KOPT-K1 (cell line): ENCODE measurements around the gene MAP3K1.

Experiments
- H3K27ac ChIP-seq: fragments of 200-600 bp; sonication (generic); 2 replicates; pipeline ENCODE4 v1.5.1; 2016; ENCODE audit warnings: antibody characterized with exemption, mild to moderate bottlenecking, low read depth, low read length; ENCODE audit not compliant: poor library complexity, severe bottlenecking
- H3K36me3 ChIP-seq: fragments of 200-600 bp; sonication (generic); 2 replicates; pipeline ENCODE4 v1.5.1; 2017; ENCODE audit warnings: antibody characterized with exemption, mild to moderate bottlenecking, low read length, moderate library complexity; ENCODE audit not compliant: insufficient read depth
- H3K9me3 ChIP-seq: fragments of 200-600 bp; sonication (generic); 2 replicates; pipeline ENCODE4 v1.5.1; 2017; ENCODE audit warnings: antibody characterized with exemption, low read length, mild to moderate bottlenecking; ENCODE audit not compliant: insufficient read depth, poor library complexity, severe bottlenecking

Gene MAP3K1

DNA sequence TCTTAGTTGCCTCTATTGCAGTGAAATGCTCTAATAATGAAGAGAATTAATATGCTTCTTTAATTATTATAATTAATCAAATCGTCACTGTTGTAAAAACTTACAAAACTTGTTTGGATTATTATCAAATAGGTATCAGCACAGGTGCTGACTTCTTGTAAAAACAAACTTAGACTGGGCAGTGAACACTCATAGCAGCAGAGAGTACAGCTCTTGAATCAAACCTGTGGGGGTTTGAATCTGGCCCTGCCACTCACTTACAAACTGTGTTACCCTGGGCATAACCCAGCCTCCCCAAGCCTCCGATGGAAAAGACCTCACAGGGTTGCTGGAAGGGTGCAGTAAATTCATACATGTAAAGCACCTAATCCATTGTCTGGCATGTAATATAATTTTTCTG is 35.1 kb downstream of the MAP3K1 start:
- no peaks in the 10 kb centered on the region for H3K9me3 ChIP-seq
- no peak overlapping the region for H3K27ac ChIP-seq

DNA sequence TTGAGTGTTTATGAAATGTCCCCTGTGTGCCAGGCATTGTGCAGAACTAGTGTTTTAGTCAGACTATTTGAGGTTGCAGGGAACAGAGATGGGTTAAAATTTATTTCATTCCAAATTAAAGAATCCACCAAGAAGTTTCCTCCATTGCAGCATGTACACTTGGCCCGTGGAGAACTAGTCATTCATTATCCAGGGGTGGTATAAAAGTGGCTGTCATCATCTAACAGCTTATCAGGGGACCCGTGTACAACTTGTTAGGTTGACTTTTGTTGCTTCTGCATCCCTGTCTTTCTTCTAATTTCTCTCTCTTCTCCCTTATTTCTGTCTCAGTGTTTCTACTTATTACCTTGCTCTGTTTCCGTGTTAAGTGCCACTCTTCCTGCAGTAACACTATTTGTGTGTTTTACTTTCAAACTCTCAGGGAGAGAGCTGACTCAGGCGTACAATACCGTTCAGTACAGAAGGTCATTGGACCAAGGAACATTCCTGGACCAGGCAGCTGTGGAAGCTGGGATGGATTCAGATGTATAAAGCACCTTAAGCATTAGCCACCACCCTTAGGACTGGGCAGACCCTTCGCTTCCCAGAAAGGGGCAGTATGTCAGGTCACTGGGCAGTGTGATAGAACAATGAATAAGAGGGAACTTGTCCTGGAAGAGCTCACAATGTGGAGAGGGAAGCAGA is 36.1 kb downstream of the MAP3K1 start:
- H3K36me3 ChIP-seq: no peaks in the 10 kb centered on the region
- H3K27ac ChIP-seq: no peak overlapping the region
- H3K9me3 ChIP-seq: no peaks in the 10 kb centered on the region

More for the DNA sequence above, 35.1 kb downstream of the MAP3K1 start:
- no peaks in the 10 kb centered on the region for H3K36me3 ChIP-seq

DNA sequence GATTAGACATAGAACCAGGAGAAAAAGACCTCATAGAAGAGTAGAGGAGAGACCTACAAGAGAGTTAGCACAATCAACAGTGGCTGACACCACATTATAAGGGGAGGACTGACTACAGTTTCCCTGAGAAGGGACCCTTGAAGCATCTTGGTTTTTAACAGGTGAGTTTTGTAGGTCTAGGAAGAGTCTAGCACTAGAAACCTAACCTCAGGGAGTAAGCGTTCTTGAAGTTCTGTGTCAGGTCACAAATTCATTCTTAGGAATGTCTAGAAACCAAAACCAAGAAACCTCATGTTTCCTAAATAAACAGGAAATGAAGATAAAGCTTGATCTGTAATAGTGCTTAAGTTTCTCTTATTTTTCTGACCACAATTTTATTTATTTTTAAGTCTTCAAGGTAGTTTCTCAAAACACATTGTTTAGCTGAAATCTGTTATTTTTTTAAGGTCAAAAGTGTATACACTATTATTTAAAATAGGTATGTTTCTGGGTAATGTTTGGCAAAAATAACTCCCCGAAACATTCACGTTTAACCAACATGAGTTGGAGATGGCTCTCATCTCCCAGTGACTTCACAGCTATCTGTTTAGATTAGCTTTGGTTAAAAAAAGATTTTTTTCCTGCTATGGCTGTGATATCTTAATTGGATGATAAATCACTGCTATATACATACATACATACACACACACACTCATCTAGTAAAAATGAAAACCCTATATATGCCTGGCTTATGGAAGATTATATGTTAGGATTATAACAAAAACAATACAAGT is 37.1 kb downstream of the MAP3K1 start:
- H3K9me3 ChIP-seq: no peaks in the 10 kb centered on the region
- H3K36me3 ChIP-seq: no peaks in the 10 kb centered on the region
- no peak overlapping the region for H3K27ac ChIP-seq

DNA sequence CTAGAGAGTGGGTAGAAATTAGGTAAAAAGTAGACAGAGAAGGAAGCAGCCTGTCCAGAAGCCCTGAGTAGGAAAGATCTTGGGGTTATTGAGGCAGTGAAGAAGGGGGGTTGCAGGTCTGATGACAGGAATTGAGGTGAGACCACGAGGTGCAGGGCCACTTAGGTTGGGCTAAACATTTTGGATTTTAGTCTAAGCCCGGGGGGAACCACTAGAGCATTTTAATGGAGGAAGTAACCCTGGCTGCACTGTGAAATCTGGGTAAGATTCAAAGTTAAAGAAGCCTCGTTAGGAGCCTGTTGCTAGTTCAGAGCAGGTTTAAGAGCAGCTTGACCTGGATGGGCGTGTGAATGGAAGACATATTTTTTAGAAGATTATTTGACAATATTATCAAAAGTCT is 38.3 kb downstream of the MAP3K1 start:
- Histone ChIP-seq H3K27ac (no peak overlapping the region), H3K9me3 (no peaks in the 10 kb centered on the region), H3K36me3 (no peaks in the 10 kb centered on the region)

DNA sequence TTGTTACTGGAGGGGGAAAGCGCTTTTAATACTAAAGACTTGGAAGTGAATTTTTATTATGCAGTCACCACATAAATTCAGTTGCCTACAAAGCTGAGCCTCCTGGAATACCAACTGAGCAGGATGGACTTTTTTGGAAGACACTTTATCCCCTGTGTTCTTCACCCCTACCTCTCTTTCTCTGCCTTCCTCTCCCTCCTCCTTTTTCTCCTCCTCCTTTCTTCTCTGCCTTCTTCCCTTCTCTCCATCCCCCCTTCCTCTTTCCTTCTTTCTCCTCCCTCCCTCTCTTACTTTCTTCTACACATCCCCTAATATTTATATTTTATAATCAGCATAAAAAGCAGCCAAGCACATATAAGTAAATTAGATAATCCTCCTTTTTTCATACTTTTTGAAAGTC is 39.6 kb downstream of the MAP3K1 start:
- Histone ChIP-seq H3K9me3 (no peaks in the 10 kb centered on the region), H3K27ac (no peak overlapping the region), H3K36me3 (no peaks in the 10 kb centered on the region)

DNA sequence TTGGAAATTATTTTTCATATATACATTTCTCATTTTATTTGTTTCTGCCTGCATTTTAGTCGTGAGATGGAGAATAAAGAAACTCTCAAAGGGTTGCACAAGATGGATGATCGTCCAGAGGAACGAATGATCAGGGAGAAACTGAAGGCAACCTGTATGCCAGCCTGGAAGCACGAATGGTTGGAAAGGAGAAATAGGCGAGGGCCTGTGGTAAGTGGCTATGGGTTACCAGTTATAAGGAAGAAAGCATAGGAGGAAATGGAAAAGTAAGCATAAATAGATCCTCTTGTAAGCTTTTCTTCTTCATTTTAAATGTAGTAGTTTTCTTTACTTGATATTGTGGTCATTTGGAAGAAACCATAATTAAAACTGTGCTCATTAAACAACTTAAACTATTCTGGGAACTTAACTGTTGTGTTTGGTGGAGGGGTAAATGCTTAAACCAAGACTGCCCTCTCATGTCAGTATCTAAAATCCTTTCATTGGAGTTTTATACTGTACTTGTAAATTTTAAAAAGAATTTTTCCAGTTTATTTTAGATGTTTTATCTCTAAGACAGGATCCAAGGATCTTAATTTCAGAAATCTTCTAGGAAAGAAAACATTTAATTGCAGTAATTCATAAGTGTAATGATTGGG is 41.3 kb downstream of the MAP3K1 start:
- H3K36me3 ChIP-seq: no peaks in the 10 kb centered on the region
- no peak overlapping the region for H3K27ac ChIP-seq
- no peaks in the 10 kb centered on the region for H3K9me3 ChIP-seq

- Histone ChIP-seq H3K36me3 (no peaks in the 10 kb centered on the region), H3K9me3 (no peaks in the 10 kb centered on the region), H3K27ac (no peak overlapping the region)
These were observed 43.6 kb downstream of the MAP3K1 start for GRCh38 chr5:56858777-56859442.

- Histone ChIP-seq H3K9me3 (no peaks in the 10 kb centered on the region), H3K27ac (no peak overlapping the region), H3K36me3 (no peaks in the 10 kb centered on the region)
These were observed 46.6 kb downstream of the MAP3K1 start for GRCh38 chr5:56861893-56862485.

GRCh38 chr5:56862909-56863308 is 47.6 kb downstream of the MAP3K1 start:
- no peak overlapping the region for H3K27ac ChIP-seq
- no peaks in the 10 kb centered on the region for H3K36me3 ChIP-seq
- H3K9me3 ChIP-seq: no peaks in the 10 kb centered on the region

- no peaks in the 10 kb centered on the region; the same call in 1 of the 2 replicates for H3K36me3 ChIP-seq
- no peak overlapping the region for H3K27ac ChIP-seq
- no peaks in the 10 kb centered on the region for H3K9me3 ChIP-seq
These were observed 56.4 kb downstream of the MAP3K1 start for GRCh38 chr5:56871777-56872176.

DNA sequence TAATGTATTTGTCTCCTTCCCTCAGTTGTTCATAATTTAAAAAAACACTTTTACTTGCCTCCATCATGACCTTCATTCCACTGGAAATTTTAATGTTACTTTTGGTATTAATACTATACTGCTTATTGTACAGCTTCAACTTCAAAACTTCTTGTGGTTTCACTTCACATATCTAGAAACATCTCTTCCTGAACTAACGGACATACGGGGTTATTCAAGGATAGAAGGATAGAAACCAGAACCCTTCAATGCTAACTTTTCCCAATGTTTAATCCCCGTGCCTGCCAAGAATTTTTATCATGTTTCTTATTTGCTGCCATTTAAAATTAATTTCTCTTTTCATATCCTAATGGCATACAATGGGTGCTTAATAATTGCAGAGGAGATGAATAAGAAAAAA is 57.7 kb downstream of the MAP3K1 start:
- Histone ChIP-seq H3K36me3 (no peaks in the 10 kb centered on the region; the same call in 1 of the 2 replicates), H3K27ac (no peak overlapping the region), H3K9me3 (no peaks in the 10 kb centered on the region)

- Histone ChIP-seq H3K27ac (no peak overlapping the region), H3K9me3 (no peaks in the 10 kb centered on the region), H3K36me3 (peaks cover 7% of the 10 kb centered on the region)
These were observed 61.0 kb downstream of the MAP3K1 start for GRCh38 chr5:56876327-56876726.

DNA sequence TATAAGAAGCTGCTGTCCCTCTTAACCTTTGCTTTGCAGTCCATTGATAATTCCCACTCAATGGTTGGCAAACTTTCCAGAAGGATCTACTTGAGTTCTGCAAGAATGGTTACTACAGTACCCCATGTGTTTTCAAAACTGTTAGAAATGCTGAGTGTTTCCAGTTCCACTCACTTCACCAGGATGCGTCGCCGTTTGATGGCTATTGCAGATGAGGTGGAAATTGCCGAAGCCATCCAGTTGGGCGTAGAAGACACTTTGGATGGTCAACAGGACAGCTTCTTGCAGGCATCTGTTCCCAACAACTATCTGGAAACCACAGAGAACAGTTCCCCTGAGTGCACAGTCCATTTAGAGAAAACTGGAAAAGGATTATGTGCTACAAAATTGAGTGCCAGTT is 66.2 kb downstream of the MAP3K1 start:
- Histone ChIP-seq H3K9me3 (no peaks in the 10 kb centered on the region), H3K27ac (no peak overlapping the region), H3K36me3 (peaks cover 22% of the 10 kb centered on the region)

DNA sequence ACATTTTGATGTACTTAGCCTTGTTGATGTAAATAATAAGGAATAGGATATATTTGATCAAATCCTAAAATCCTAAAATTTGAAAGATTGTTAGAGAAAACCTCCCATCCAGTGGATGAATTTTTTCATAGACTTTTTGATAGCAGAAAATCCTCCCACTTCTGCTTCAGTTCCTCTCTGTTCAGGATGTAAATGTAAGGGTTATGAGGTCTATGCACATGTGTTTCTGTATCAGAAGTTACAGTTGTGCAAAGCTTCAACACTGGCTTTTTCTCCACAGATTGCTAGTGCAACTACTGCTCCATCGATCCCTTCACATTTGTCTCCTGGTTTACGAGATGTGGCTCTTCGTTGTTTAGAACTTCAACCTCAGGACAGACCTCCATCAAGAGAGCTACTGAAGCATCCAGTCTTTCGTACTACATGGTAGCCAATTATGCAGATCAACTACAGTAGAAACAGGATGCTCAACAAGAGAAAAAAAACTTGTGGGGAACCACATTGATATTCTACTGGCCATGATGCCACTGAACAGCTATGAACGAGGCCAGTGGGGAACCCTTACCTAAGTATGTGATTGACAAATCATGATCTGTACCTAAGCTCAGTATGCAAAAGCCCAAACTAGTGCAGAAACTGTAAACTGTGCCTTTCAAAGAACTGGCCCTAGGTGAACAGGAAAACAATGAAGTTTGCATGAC is 78.1 kb downstream of the MAP3K1 start:
- H3K27ac ChIP-seq: no peak overlapping the region
- H3K9me3 ChIP-seq: no peaks in the 10 kb centered on the region
- no peaks in the 10 kb centered on the region for H3K36me3 ChIP-seq
